ENCODE results near the gene ADRA2C. TPM values are rescaled to one million over a fixed set of nuclear protein-coding genes. Genes with fewer than 3 reads are reported as not detected.

The ADRA2C gene
- total RNA-seq (2016; rRNA removed; fragmentation: Illumina TruSeq; extraction: Trizol) (43.8 and 69.7 TPM in 2 replicates), polyA plus RNA-seq (2011; rRNA removed) (15.4 and 23.1 TPM in 2 replicates), polyA minus RNA-seq (2011; rRNA and poly(A)+ RNA removed; ENCODE audit: low replicate concordance) (0.07 and 154 TPM in 2 replicates), Bru-seq, nascent RNA (percentile 74 among the genes with signal in this experiment), BruChase-seq, experiment 1, labeled RNA remaining after a 6-hour chase (percentile 97 among the genes with signal in this experiment), BruChase-seq, experiment 2, labeled RNA remaining after a 2-hour chase (percentile 90 among the genes with signal in this experiment)
- total RNA-seq (2016; cell fraction: cytosol; rRNA removed; fragmentation: Illumina TruSeq; extraction: Trizol; ENCODE audit: low read depth), result 39.5 and 40.6 TPM in 2 replicates
- total RNA-seq (2016; cell fraction: insoluble cytoplasmic fraction; rRNA removed; fragmentation: Illumina TruSeq; extraction: Trizol), result 45.3 and 69.6 TPM in 2 replicates
- 83.4 and 93.4 TPM in 2 replicates for total RNA-seq (2016; cell fraction: membrane; rRNA removed; fragmentation: Illumina TruSeq; extraction: Trizol)
- total RNA-seq (2016; cell fraction: nucleus; rRNA removed; fragmentation: Illumina TruSeq; extraction: Trizol), result 32.1 and 42.6 TPM in 2 replicates
- polyA plus RNA-seq (2011; cell fraction: cytosol; rRNA removed), result 20.0 and 39.6 TPM in 2 replicates
- 34.6 and 44.2 TPM in 2 replicates for polyA plus RNA-seq (2011; cell fraction: nucleus; rRNA removed)
- polyA plus RNA-seq (2012), result 13.5 and 14.6 TPM in 2 replicates
- 40.9 and 41.6 TPM in 2 replicates for polyA plus RNA-seq (2016; cell fraction: cytosol; fragmentation: Illumina TruSeq; extraction: Trizol; ENCODE audit: low read depth)
- polyA plus RNA-seq (2016; cell fraction: insoluble cytoplasmic fraction; fragmentation: Illumina TruSeq; extraction: Trizol; ENCODE audit: low read depth), result 48.4 and 52.4 TPM in 2 replicates
- polyA plus RNA-seq (2016; cell fraction: membrane; fragmentation: Illumina TruSeq; extraction: Trizol; ENCODE audit: low read depth), result 74.1 and 77.9 TPM in 2 replicates
- 63.0 and 70.2 TPM in 2 replicates for polyA plus RNA-seq (2016; cell fraction: nucleus; fragmentation: Illumina TruSeq; extraction: Trizol; ENCODE audit: insufficient read depth, low read depth)
- 31.1 and 39.3 TPM in 2 replicates for polyA minus RNA-seq (2011; cell fraction: cytosol; rRNA and poly(A)+ RNA removed)
- 9.3 and 10.7 TPM in 2 replicates for polyA minus RNA-seq (2011; cell fraction: nucleus; rRNA and poly(A)+ RNA removed)
- long read RNA-seq, experiment 1, partial matches to known transcripts, result 0 of 2 reads
- long read RNA-seq, experiment 1, other reads (novel, unspliced or antisense), result 0 of 2 reads
- long read RNA-seq, experiment 2, transcript ADRA2C-201 (1 exons, 2,129 nt), result major isoform, 459 of 459 reads
- long read RNA-seq, experiment 2, partial matches to known transcripts, result 0 of 459 reads
- long read RNA-seq, experiment 2, other reads (novel, unspliced or antisense), result 0 of 459 reads

DNA sequence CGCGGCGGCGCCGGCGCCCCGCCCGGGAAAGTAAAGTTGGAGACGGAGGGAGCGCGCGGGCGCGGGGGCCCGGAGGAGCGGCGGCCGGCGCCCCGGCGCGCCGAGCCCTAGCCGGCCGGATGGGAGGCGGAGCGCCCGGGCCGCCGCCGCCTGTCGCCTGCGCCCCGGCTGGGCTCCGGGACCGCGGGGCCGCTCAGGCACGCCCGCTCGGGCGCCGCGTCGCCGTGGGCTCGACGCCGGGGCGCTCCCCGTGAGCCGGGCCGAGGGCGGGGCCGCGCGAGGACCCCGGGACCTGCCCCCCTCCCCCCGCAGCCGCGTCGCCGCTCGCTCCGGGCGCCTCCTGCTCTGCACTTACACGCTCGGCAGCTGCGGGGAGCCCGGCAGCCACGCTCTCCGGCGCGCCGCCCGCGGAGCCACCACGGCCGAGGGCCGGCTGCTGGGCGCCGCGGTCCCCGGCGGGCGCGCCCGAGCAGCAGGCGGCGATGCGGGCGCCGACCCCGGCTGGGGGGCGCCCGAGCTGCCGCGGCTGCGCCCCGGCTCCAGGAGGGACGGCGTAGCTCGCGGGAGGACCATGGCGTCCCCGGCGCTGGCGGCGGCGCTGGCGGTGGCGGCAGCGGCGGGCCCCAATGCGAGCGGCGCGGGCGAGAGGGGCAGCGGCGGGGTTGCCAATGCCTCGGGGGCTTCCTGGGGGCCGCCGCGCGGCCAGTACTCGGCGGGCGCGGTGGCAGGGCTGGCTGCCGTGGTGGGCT is at the start of gene ADRA2C:
ADRA2C (plus strand) TSS at position 350 of the 749 bp plus-strand sequence; CDS start at position 572, 222 bp downstream.
- WGBS (ENCODE audit: low lambda C conversion rate), result 2% methylated on average over 28 of the region's 131 CpGs
- H3K9ac ChIP-seq (ENCODE audit: insufficient read depth, low read depth, low read length), result peak within 1 kb of the TSS; percentile 62
- peak within 1 kb of the TSS; percentile 55 to 75 (median 72) for H3K4me3 ChIP-seq (replicated peaks in 1 of 3; ENCODE audit: insufficient read depth in 1 of 3, low read depth in 2 of 3, low read length in 3 of 3)
- TF ChIP-seq, protein P1, sequence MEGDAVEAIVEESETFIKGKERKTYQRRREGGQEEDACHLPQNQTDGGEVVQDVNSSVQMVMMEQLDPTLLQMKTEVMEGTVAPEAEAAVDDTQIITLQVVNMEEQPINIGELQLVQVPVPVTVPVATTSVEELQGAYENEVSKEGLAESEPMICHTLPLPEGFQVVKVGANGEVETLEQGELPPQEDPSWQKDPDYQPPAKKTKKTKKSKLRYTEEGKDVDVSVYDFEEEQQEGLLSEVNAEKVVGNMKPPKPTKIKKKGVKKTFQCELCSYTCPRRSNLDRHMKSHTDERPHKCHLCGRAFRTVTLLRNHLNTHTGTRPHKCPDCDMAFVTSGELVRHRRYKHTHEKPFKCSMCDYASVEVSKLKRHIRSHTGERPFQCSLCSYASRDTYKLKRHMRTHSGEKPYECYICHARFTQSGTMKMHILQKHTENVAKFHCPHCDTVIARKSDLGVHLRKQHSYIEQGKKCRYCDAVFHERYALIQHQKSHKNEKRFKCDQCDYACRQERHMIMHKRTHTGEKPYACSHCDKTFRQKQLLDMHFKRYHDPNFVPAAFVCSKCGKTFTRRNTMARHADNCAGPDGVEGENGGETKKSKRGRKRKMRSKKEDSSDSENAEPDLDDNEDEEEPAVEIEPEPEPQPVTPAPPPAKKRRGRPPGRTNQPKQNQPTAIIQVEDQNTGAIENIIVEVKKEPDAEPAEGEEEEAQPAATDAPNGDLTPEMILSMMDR (CRISPR knock-in tag; IDR thresholded peaks at IDR 0.05), result peak; percentile 25; the same call in 1 of the 2 replicates
- TF ChIP-seq, protein P2, sequence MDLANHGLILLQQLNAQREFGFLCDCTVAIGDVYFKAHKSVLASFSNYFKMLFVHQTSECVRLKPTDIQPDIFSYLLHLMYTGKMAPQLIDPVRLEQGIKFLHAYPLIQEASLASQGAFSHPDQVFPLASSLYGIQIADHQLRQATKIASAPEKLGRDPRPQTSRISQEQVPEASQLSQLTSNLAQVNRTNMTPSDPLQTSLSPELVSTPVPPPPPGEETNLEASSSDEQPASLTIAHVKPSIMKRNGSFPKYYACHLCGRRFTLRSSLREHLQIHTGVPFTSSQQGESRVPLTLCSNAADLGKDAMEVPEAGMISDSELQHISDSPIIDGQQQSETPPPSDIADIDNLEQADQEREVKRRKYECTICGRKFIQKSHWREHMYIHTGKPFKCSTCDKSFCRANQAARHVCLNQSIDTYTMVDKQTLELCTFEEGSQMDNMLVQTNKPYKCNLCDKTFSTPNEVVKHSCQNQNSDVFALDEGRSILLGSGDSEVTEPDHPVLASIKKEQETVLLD (CRISPR knock-in tag; IDR thresholded peaks at IDR 0.05; ENCODE audit: low read depth), result 0 out of 2 replicates have a peak, but pooled peaks have one; percentile 63
- TF ChIP-seq, protein P3, sequence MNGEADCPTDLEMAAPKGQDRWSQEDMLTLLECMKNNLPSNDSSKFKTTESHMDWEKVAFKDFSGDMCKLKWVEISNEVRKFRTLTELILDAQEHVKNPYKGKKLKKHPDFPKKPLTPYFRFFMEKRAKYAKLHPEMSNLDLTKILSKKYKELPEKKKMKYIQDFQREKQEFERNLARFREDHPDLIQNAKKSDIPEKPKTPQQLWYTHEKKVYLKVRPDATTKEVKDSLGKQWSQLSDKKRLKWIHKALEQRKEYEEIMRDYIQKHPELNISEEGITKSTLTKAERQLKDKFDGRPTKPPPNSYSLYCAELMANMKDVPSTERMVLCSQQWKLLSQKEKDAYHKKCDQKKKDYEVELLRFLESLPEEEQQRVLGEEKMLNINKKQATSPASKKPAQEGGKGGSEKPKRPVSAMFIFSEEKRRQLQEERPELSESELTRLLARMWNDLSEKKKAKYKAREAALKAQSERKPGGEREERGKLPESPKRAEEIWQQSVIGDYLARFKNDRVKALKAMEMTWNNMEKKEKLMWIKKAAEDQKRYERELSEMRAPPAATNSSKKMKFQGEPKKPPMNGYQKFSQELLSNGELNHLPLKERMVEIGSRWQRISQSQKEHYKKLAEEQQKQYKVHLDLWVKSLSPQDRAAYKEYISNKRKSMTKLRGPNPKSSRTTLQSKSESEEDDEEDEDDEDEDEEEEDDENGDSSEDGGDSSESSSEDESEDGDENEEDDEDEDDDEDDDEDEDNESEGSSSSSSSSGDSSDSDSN (CRISPR knock-in tag; IDR thresholded peaks at IDR 0.05), result 0 out of 2 replicates have a peak, but pooled peaks have one; percentile 20
- peak; percentile 20; the same call in 1 of the 2 replicates for TF ChIP-seq SIN3A (IDR thresholded peaks at IDR 0.05; ENCODE audit: borderline replicate concordance, low read depth, low read length)
- TF ChIP-seq BRCA1 (CRISPR knock-in tag; IDR thresholded peaks at IDR 0.05), result no peak
- TF ChIP-seq, protein P4, sequence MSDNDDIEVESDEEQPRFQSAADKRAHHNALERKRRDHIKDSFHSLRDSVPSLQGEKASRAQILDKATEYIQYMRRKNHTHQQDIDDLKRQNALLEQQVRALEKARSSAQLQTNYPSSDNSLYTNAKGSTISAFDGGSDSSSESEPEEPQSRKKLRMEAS (IDR thresholded peaks at IDR 0.05), result peak; percentile 27; the same call in 1 of the 2 replicates
- TF ChIP-seq HNRNPLL (IDR thresholded peaks at IDR 0.05; ENCODE audit: low read depth, low read length, poor library complexity, severe bottlenecking), result peak; percentile 28
- no peak for TF ChIP-seq RELA (CRISPR knock-in tag; IDR thresholded peaks at IDR 0.05)
- peak; percentile 15; the same call in 1 of the 2 replicates for TF ChIP-seq TAF1 (CRISPR knock-in tag; IDR thresholded peaks at IDR 0.05)

More for the DNA sequence above, at the start of gene ADRA2C:
- ChIA-PET CTCF (ENCODE audit: low intra/inter-chr PET ratio, low total read pairs) (interaction anchor here (2.5 kb wide), 1 partner anchor 114 kb away, joined by 14 read pairs; no protein-coding TSS in a partner anchor), POLR2A (interaction anchor here (0.8 to 6.6 kb wide), 9 partner anchors 17 to 190 kb away, joined by 3 to 87 read pairs (median 5); no protein-coding TSS in a partner anchor)
- H3K9me3 ChIP-seq (ENCODE audit: low read length), result no peaks in the 10 kb centered on the region
- no peak within 1 kb of the TSS for H2AFZ ChIP-seq (ENCODE audit: low read length)
- no TSS peak for BruUV-seq (replicated peaks)
- intact Hi-C loops (cut with micrococcal nuclease; ENCODE audit: unreplicated experiment) (loop anchor here (1.0 kb wide), 1 partner anchor 14 kb away; no protein-coding TSS in a partner anchor), in situ Hi-C loops (cut with HindIII; ENCODE audit: extremely low pct_ligation_motif_present, low pct_unique_long_range_greater_than_20kb) (no loop called here)
- peaks cover 4% of the 10 kb centered on the region for H3K79me2 ChIP-seq (ENCODE audit: insufficient read depth, low read length)
- FAIRE-seq (no peak), DNase-seq (ENCODE audit: low spot score) (peak; percentile 20), ATAC-seq (no peak)
- H3K27me3 ChIP-seq (ENCODE audit: control insufficient read depth in 1 of 2, insufficient read depth in 2 of 2, low read length in 2 of 2), result no peaks in the 10 kb centered on the region; a peak in 1 of 5 replicates
- no peak within 1 kb of the TSS for H3K27ac ChIP-seq (ENCODE audit: extremely low read length, insufficient read depth, low read length)
- no peaks in the 10 kb centered on the region for H3K36me3 ChIP-seq (replicated peaks in 1 of 2; ENCODE audit: control insufficient read depth in 1 of 2, insufficient read depth in 2 of 2, low read length in 2 of 2)
- H4K20me1 ChIP-seq (ENCODE audit: insufficient read depth, low read length), result no peaks in the 10 kb centered on the region
- H3K4me2 ChIP-seq (ENCODE audit: low read depth, low read length), result peak within 1 kb of the TSS; percentile 88
- H3K4me1 ChIP-seq (ENCODE audit: insufficient read depth, low read length), result peaks cover 54% of the 10 kb centered on the region

All from HepG2 (cell line).